Activated CD4-positive, alpha-beta T cell treated with anti-CD3 and anti-CD28 coated beads for 24 hours (primary cell): ENCODE results near the gene BMAL2.

Experiments used
- DNase-seq, 2 donors: peaks; one replicate each; pipeline ENCODE4 v3.0.0-alpha.2; 2020; ENCODE audit warnings: low read depth in 2 of 2

BMAL2 gene

DNA sequence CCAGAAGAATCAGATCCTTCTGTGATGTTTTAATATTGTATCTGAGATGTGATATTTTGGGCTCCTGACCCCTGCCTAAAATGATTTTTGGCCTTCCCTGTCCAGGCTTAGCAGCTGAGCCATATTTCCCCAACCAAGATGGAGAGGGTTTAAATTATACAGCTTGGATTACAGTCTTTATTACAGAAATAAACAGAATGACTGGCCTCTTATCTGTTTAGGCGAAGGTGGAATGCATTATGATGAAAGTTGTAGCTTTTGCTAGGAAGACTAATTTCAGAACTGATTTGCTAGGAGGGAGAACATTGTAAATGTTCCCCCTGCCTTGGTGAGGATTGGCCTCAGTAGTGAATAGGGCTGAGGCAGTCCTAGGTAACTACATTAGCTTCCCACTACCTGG is 23.3 kb downstream of the BMAL2 start:
- DNase-seq = no peak

DNA sequence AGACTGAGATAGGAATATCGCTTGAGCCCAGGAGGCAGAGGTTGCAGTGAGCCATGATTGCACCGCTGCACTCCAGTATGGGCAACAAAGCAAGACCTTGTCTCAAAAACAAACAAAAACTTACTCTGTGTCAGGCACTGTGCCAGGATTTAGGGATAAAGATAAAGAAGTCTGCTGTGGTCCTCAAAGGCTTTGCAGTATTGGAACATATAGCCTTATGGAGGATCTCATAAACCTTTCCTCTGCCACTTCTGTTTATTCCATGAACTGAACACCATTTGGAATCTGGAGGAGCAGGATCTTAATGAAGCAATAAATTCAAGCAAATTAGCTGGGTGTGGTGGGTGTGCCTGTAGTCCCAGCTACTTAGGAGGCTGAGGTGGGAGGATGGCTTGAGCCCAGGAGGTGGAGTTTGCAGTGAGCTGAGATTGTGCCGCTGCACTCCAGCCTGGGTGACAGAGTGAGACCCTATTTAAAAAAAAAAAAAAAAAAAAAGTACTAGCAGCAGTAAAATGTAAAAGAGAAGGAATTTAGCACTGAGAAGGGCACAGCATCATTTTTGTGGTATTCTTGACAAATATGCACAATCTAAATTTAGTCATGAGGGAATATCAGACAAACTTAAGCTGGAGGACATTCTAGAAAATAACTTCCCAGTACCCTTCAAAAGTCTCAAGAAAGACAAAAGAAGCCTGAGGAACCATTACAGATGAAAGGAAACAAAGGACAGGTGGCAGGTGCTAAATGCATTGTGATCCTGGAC is 27.1 kb downstream of the BMAL2 start:
- no peak for DNase-seq

DNA sequence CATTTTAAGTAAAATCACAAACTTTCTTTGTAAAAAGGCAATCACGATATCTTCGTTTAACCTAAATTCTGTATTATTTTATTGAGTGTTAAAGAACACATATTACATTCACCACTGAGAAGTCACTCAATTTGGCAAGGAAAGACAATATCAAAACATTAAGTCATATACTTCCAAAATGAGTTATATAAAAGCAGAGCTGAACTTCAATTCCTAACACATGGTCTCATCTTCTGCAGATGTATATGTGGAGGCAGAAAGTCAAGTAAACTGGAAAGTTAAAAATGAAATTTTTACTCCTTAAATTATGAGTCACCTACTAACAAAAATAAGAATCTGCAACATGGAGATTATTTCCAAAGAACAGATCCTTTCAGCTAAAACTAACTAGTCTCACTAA is 28.7 kb downstream of the BMAL2 start:
- DNase-seq = no peak

DNA sequence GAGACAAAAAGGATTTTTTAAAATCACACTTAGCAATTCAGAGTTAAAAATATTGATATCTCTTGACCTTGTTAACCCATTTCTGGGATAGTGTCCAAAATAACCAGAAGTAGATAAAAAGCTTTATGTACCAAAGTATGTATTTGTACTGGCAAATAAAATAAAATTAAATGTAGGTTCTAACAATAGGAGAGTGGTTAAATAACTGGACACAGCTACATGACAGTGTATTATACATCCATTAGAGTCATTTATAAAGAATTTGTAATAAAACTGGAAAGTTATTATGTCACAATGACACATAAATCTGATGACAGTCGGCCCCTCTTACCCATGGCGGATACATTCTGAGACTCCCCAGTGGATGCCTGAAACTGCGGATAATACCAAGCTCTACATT is 34.0 kb downstream of the BMAL2 start:
- DNase-seq = no peak

DNA sequence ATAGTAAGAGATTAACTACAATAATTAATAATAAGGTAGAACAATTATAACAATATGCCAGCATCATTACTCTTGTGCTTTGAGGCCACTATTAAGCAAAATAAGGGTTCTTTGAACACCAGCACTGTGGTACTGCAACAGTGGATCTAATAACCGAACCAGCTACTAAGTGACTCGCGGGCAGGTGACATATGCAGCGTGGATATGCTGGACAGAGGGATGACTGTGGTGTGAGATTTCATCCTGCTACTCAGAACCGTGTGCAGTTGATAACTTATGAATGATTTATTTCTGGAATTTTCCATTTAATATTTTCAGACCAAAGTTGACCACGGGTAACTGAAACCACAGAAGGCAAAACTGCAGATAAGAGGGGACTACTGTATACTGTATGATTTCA is 34.4 kb downstream of the BMAL2 start:
- no peak for DNase-seq

DNA sequence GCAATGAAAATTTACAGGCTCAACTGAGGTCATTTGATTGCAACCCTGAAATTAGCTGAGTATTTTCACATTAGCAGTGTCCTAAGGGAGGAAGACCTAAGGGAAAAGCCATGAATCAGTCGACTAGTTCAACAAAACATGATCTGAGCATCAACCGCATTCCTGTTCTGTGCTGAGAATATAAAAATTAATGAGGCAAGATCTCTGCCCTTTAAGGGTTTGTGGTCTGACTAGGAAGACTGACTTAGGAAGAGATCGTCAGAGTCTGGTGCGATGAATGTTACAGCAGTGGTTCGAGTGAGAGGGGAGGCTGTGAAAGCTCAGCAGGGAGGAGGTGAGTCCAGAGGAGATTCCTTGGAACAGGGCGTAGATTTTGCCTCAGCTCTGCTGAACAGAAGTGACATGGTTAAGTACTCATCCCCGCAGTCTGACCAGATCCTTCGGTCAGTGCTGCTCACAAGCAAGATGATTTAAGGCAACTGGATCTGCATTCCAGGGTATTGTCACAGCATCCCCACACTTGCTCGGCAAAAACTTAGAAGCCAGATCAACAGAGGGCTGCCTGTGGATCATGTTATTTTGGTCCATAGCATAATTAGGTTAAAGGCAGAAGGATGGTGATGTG is 49.6 kb downstream of the BMAL2 start:
- no peak for DNase-seq
